Measurements from ENCODE around the gene HSP90AB1. TPM values are rescaled to one million over a fixed set of nuclear protein-coding genes. Genes with fewer than 3 reads are reported as not detected.
A peak's percentile ranks its signal among the peaks of the same experiment; 100 is the strongest.

Gene HSP90AB1
- total and polyA plus RNA-seq, 9 of the 15 experiments (the other 6 are each of a cell fraction or from before 2014, with no cell fraction given) = 1,780 to 3,358 (median 2,262) TPM

DNA sequence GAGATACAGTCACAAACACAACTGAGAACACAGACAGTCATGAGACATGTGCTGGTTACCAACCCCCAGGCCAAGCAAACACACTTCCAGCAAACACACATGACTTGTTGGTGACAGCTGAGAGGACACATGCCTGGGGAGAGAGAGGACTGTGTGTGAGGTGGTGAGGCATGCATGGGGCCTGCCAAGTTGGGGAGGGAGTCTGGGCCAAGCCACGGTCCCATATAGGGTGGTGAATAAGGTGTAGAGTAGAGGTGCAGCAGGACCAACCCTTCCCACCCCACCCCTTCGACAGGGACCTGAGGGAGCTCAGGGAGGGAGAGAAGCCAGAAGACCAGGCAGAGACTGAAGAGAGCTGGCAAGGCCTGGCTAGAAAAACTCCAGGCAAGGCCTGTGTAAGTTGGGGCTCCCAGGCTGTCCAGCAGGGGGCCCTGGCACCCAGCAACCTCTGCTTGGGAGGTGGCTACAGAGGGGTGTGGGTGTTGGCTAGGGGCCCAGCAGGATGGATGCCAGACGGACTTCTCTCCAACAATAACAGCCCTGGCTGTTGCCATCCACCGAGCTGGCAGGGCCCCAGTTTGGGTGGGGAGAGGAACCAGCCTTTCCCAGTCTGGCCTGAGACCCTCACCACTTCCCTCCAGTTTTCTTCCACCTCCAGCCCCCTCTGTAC lies 25.5 kb upstream of the HSP90AB1 start (continued):
- TF ChIP-seq, protein P1, sequence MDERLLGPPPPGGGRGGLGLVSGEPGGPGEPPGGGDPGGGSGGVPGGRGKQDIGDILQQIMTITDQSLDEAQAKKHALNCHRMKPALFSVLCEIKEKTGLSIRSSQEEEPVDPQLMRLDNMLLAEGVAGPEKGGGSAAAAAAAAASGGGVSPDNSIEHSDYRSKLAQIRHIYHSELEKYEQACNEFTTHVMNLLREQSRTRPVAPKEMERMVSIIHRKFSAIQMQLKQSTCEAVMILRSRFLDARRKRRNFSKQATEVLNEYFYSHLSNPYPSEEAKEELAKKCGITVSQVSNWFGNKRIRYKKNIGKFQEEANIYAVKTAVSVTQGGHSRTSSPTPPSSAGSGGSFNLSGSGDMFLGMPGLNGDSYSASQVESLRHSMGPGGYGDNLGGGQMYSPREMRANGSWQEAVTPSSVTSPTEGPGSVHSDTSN (CRISPR knock-in tag; IDR thresholded peaks at IDR 0.05; ENCODE audit: low read depth) = no peak
- TF ChIP-seq, protein P1 (tag; conservative IDR thresholded peaks at IDR 0.05; ENCODE audit: low read depth) = no peak
- 0 out of 2 replicates have a peak, but pooled peaks have one; percentile 22 for TF ChIP-seq KAT7 (CRISPR knock-in tag; IDR thresholded peaks at IDR 0.05; ENCODE audit: borderline replicate concordance)
- peak; percentile 20; the same call in 1 of the 2 replicates for TF ChIP-seq CXXC5 (CRISPR knock-in tag; IDR thresholded peaks at IDR 0.05)
- TF ChIP-seq HDAC1 (IDR thresholded peaks at IDR 0.05) = peak in 1 of 2 experiments; percentile 35; a peak in 1 of 4 replicates
- TF ChIP-seq SRF (CRISPR knock-in tag; IDR thresholded peaks at IDR 0.05) = 0 out of 4 replicates have a peak, but pooled peaks of 1 of the 2 experiments have one; percentile 22
- TF ChIP-seq YY1 (IDR thresholded peaks at IDR 0.05; ENCODE audit: borderline replicate concordance in 1 of 3, control insufficient read depth in 1 of 3, extremely low read depth in 1 of 3, insufficient read depth in 3 of 3, insufficient read length in 1 of 3, insufficient replicate concordance in 2 of 3, low read depth in 1 of 3, low read length in 2 of 3) = peak in 1 of 3 experiments; percentile 62

Measured in K562 (cell line).